ENCODE results near the gene GNG8. TPM values are rescaled to one million over a fixed set of nuclear protein-coding genes. Genes with fewer than 3 reads are reported as not detected.

GNG8 gene
- total RNA-seq, 1 experiment from 2014 or later = not detected

DNA sequence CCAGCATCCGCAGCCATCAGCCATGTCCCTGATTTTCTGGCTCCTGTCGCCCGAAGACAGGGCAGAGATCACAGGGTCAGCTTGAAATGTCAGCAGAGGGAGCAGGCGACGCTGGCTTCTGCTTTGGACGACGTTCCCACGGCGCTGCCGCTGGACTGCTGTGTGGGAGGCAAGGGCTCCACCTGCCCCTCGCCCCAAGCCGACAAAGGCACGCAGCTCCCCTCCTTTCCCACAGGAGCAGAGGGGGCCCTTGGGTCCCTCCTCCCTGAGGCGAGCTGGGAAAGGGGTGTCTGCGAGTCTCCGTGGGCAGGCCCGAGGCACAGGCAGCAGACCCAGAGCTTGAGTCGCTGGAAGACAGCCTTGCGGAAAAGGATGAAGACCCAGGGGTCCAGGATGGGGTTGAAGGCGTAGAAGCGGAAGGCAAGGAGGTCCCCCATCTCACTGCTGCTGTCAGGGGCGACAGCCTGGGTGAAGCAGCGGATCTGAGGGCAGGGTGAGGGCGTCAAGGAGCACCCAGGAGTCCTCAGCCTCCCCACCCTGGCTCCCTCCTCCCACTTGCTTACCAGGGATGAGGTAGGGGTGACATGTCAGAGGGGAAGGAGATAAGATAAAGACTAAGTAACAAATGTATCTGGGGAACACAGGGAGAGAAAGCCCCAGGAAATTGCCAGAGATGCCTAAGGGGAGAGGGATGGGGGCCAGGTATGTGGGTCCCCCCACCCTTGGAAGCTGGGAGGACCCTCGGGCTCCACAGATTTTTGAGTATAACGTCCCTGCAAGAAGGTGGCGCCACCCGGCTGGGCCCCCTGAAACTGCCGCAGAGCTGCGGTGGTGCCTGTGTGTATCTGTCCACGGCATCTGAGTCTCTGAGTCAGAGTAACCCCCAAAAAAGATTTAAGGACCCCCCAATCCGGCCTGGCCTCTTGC, 14.5 kb downstream of the GNG8 start:
- ChIA-PET RAD21 (ENCODE audit: low non-redundant PET in 1 of 2, low total read pairs in 2 of 2, uncharacterized antibody in 2 of 2, unreplicated experiment in 2 of 2) (no interaction called here), CTCF (interaction anchor here (3.1 kb wide), 1 partner anchor 7 kb away, joined by 11 read pairs; no protein-coding TSS in a partner anchor), POLR2A (no interaction called here)
- Histone ChIP-seq H2AFZ (ENCODE audit: low read depth, low read length, poor library complexity, severe bottlenecking) (no peak overlapping the region), H3K27ac (ENCODE audit: low read depth, low read length) (no peak overlapping the region), H3K79me2 (ENCODE audit: insufficient read depth, low read length) (no peaks in the 10 kb centered on the region), H3K4me1 (ENCODE audit: control insufficient read depth in 1 of 2, insufficient read depth in 2 of 2, low read length in 2 of 2) (peaks cover 0 to 26% of the 10 kb centered on the region in 2 experiments; a peak in 3 of 4 replicates), H3K9ac (ENCODE audit: low read length) (no peak overlapping the region), H3K9me3 (ENCODE audit: control insufficient read depth in 1 of 2, insufficient read depth in 1 of 2, low read depth in 1 of 2, low read length in 2 of 2) (no peaks in the 10 kb centered on the region), H3K36me3 (ENCODE audit: control insufficient read depth in 1 of 2, insufficient read depth in 2 of 2, low read length in 2 of 2) (no peaks in the 10 kb centered on the region), H3K4me2 (ENCODE audit: low read length) (no peak overlapping the region), H3K9me2 (ENCODE audit: insufficient read depth) (no peaks in the 10 kb centered on the region), H4K20me1 (ENCODE audit: insufficient read depth) (no peaks in the 10 kb centered on the region), H3K4me3 (replicated peaks in 1 of 2; ENCODE audit: low read depth in 1 of 2, low read length in 2 of 2) (no peak overlapping the region), H3K27me3 (ENCODE audit: insufficient read depth, low read length) (no peaks in the 10 kb centered on the region)
- DNase-seq (ENCODE audit: low read depth, low spot score) = no peak
- no peak for ATAC-seq
- intact Hi-C loops (cut with micrococcal nuclease) = no loop called here
- no TSS peak for BruUV-seq (replicated peaks)
- TF ChIP-seq YY1 (IDR thresholded peaks at IDR 0.05; ENCODE audit: extremely low read depth, insufficient replicate concordance, low read depth, low read length) (no peak), CTCF (IDR thresholded peaks at IDR 0.05 in 2 of 3, conservative IDR thresholded peaks at IDR 0.05 in 1 of 3; ENCODE audit: borderline replicate concordance in 1 of 3, insufficient read depth in 1 of 3, low read depth in 2 of 3, low read length in 2 of 3) (peak in 2 of 3 experiments; percentile 34 to 44; a peak in 4 of 6 replicates)

DNA sequence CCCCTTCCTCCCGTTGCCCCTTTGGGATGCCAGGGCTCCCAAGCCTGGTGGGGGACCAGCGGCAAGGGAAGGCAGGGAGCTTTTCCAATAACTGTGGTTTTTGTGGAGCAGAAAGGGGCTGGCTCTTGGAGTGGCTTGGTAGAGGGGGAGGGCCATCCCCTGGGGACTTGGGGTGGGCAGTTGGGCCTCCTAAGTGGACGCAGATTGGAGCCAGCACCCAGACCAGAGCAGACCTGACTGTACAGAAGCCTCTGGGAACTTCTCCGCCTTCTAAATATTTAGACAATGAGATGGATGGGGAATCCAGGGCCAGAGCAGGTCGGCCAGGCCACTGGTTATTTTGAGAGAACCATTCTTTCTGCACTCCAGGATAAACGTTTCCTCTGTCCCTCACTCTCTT, 15.3 kb downstream of the GNG8 start:
- Histone ChIP-seq H3K27ac (ENCODE audit: low read depth, low read length) (no peak overlapping the region), H3K4me1 (ENCODE audit: control insufficient read depth in 1 of 2, insufficient read depth in 2 of 2, low read length in 2 of 2) (peaks cover 0 to 28% of the 10 kb centered on the region in 2 experiments; a peak in 3 of 4 replicates), H3K9ac (ENCODE audit: low read length) (no peak overlapping the region), H3K4me2 (ENCODE audit: low read length) (no peak overlapping the region), H3K36me3 (ENCODE audit: control insufficient read depth in 1 of 2, insufficient read depth in 2 of 2, low read length in 2 of 2) (no peaks in the 10 kb centered on the region), H3K9me3 (ENCODE audit: control insufficient read depth in 1 of 2, insufficient read depth in 1 of 2, low read depth in 1 of 2, low read length in 2 of 2) (no peaks in the 10 kb centered on the region), H4K20me1 (ENCODE audit: insufficient read depth) (no peaks in the 10 kb centered on the region), H3K4me3 (replicated peaks in 1 of 2; ENCODE audit: low read depth in 1 of 2, low read length in 2 of 2) (no peak overlapping the region), H3K9me2 (ENCODE audit: insufficient read depth) (no peaks in the 10 kb centered on the region), H3K27me3 (ENCODE audit: insufficient read depth, low read length) (no peaks in the 10 kb centered on the region), H2AFZ (ENCODE audit: low read depth, low read length, poor library complexity, severe bottlenecking) (no peak overlapping the region), H3K79me2 (ENCODE audit: insufficient read depth, low read length) (no peaks in the 10 kb centered on the region)
- ChIA-PET CTCF (no interaction called here), RAD21 (ENCODE audit: low non-redundant PET in 1 of 2, low total read pairs in 2 of 2, uncharacterized antibody in 2 of 2, unreplicated experiment in 2 of 2) (interaction anchor here in 1 of 2 experiments (1.3 kb wide), 1 partner anchor 40 kb away, joined by 3 read pairs; the partner anchor contains the start of gene DACT3), POLR2A (no interaction called here)
- no TSS peak for BruUV-seq (replicated peaks)
- ATAC-seq = no peak
- intact Hi-C loops (cut with micrococcal nuclease) = no loop called here
- DNase-seq (ENCODE audit: low read depth, low spot score) = no peak
- TF ChIP-seq RAD21 (IDR thresholded peaks at IDR 0.05; ENCODE audit: low read depth) (no peak), JUND (IDR thresholded peaks at IDR 0.05) (no peak), ELF1 (IDR thresholded peaks at IDR 0.05; ENCODE audit: borderline replicate concordance, low read depth) (no peak), ZBTB33 (IDR thresholded peaks at IDR 0.05; ENCODE audit: extremely low read depth, insufficient replicate concordance, low read length) (no peak), YY1 (IDR thresholded peaks at IDR 0.05; ENCODE audit: extremely low read depth, insufficient replicate concordance, low read depth, low read length) (no peak), CEBPB (IDR thresholded peaks at IDR 0.05; ENCODE audit: low read depth) (no peak)
- TF ChIP-seq, protein P1, sequence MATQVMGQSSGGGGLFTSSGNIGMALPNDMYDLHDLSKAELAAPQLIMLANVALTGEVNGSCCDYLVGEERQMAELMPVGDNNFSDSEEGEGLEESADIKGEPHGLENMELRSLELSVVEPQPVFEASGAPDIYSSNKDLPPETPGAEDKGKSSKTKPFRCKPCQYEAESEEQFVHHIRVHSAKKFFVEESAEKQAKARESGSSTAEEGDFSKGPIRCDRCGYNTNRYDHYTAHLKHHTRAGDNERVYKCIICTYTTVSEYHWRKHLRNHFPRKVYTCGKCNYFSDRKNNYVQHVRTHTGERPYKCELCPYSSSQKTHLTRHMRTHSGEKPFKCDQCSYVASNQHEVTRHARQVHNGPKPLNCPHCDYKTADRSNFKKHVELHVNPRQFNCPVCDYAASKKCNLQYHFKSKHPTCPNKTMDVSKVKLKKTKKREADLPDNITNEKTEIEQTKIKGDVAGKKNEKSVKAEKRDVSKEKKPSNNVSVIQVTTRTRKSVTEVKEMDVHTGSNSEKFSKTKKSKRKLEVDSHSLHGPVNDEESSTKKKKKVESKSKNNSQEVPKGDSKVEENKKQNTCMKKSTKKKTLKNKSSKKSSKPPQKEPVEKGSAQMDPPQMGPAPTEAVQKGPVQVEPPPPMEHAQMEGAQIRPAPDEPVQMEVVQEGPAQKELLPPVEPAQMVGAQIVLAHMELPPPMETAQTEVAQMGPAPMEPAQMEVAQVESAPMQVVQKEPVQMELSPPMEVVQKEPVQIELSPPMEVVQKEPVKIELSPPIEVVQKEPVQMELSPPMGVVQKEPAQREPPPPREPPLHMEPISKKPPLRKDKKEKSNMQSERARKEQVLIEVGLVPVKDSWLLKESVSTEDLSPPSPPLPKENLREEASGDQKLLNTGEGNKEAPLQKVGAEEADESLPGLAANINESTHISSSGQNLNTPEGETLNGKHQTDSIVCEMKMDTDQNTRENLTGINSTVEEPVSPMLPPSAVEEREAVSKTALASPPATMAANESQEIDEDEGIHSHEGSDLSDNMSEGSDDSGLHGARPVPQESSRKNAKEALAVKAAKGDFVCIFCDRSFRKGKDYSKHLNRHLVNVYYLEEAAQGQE (IDR thresholded peaks at IDR 0.05; ENCODE audit: low read depth) = no peak
- TF ChIP-seq, protein P2, sequence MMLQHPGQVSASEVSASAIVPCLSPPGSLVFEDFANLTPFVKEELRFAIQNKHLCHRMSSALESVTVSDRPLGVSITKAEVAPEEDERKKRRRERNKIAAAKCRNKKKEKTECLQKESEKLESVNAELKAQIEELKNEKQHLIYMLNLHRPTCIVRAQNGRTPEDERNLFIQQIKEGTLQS (IDR thresholded peaks at IDR 0.05) = no peak

All from HCT116 (cell line).